ENCODE data around the gene ATG3. TPM values are rescaled to one million over a fixed set of nuclear protein-coding genes. Genes with fewer than 3 reads are reported as not detected.
"Not testable (repeated sequence)": the region's sequence is repeated elsewhere in the genome, so short reads cannot be mapped to it uniquely, and the experiment has no call there.

The ATG3 gene
- total RNA-seq, 3 donors from 2014 or later = 81.5 to 93.9 (median 88.8) TPM

- H3K4me1 Mint-ChIP-seq (ENCODE audit: low read depth) = peaks cover 7% of the 10 kb centered on the region
- H3K9me3 Mint-ChIP-seq = no peaks in the 10 kb centered on the region
- H3K36me3 Mint-ChIP-seq (ENCODE audit: insufficient read depth) = peaks cover 26% of the 10 kb centered on the region
- no peak for DNase-seq
- ATAC-seq = no peak
- no peaks in the 10 kb centered on the region for H3K27me3 Mint-ChIP-seq (ENCODE audit: low read depth)
- no peak overlapping the region for H3K4me3 Mint-ChIP-seq
Observed at GRCh38 chr3:112546216-112546759, 15.5 kb downstream of the ATG3 start.

DNA sequence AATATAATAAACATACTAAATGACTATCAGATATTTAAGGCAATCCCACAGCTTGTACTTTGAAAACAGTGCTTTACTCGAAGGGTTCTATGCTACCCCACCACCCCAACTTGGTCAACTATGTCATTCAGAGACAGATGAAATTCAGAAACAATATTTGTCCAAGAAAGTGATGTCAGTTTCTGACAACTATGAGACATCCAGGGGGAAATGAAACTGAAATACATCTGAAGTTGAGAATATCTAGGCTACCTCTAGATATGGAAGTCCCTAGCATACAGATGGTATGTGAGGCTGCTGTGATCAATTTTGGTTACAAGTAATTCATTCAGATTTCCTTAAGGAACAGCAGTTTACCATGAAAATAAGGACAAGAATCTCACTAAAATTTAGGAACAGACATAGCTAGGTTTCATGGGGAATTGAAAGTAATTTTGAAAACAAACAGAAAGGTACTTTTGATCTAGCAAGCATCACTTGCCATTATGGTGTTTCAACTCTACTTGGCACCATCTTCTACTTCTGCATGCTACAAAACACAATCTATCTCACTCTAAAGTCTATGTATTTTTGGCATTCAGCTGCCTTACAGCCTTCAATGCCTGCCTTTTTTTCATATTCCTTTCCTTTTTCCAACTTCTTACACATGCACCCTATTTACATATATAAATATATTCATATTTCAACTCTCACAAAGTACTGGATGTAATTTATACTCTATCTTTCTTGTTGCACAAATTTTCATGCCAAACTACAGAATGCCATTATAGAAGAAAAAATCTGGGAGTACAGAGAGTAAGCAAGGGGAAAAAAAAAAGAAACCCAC lies 21.7 kb downstream of the ATG3 start:
- ATAC-seq = peak; percentile 77 to 85
- Mint-ChIP-seq H3K4me3 (no peak overlapping the region), H3K4me1 (ENCODE audit: low read depth) (peaks cover 24% of the 10 kb centered on the region), H3K36me3 (ENCODE audit: insufficient read depth) (peaks cover 41% of the 10 kb centered on the region), H3K27me3 (ENCODE audit: low read depth) (no peaks in the 10 kb centered on the region), H3K9me3 (no peaks in the 10 kb centered on the region)
- no peak for DNase-seq

GRCh38 chr3:112531358-112531781 lies 30.4 kb downstream of the ATG3 start:
- peaks cover 31% of the 10 kb centered on the region for H3K36me3 Mint-ChIP-seq (ENCODE audit: insufficient read depth)
- no peak overlapping the region for H3K4me3 Mint-ChIP-seq
- peaks cover 4% of the 10 kb centered on the region for H3K4me1 Mint-ChIP-seq (ENCODE audit: low read depth)
- DNase-seq (no peak), ATAC-seq (no peak)
- H3K9me3 Mint-ChIP-seq = no peaks in the 10 kb centered on the region
- no peaks in the 10 kb centered on the region for H3K27me3 Mint-ChIP-seq (ENCODE audit: low read depth)

DNA sequence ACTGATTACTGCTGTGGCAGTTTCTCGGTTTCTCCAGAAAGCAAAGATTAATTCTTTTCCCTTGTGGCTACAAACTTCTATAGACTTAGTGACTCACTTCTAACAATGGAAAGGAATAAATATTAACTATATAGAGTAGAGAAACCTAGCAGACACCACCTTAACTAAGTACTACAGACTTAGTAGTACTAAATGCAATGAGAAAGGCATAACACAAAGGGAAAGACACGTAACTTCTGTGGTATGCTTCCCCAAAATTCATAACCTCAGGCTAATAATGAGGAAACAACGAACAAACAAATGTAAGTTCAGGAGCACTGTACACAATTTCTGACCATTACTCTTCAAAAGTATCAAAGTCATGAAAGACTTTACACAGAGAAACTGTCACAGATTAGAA lies 31.2 kb downstream of the ATG3 start:
- H3K4me3 Mint-ChIP-seq = no peak overlapping the region
- no peak for DNase-seq
- peaks cover 2% of the 10 kb centered on the region for H3K4me1 Mint-ChIP-seq (ENCODE audit: low read depth)
- ATAC-seq = no peak
- H3K9me3 Mint-ChIP-seq = no peaks in the 10 kb centered on the region
- H3K27me3 Mint-ChIP-seq (ENCODE audit: low read depth) = no peaks in the 10 kb centered on the region
- H3K36me3 Mint-ChIP-seq (ENCODE audit: insufficient read depth) = peaks cover 27% of the 10 kb centered on the region

- H3K36me3 Mint-ChIP-seq (ENCODE audit: insufficient read depth) = peaks cover 11% of the 10 kb centered on the region
- DNase-seq; H3K27me3 Mint-ChIP-seq (ENCODE audit: low read depth); ATAC-seq; H3K9me3 Mint-ChIP-seq; H3K4me3 Mint-ChIP-seq: not testable (repeated sequence)
- H3K4me1 Mint-ChIP-seq (ENCODE audit: low read depth) = peaks cover 10% of the 10 kb centered on the region
Observed at GRCh38 chr3:112524127-112524526, 37.6 kb downstream of the ATG3 start.

DNA sequence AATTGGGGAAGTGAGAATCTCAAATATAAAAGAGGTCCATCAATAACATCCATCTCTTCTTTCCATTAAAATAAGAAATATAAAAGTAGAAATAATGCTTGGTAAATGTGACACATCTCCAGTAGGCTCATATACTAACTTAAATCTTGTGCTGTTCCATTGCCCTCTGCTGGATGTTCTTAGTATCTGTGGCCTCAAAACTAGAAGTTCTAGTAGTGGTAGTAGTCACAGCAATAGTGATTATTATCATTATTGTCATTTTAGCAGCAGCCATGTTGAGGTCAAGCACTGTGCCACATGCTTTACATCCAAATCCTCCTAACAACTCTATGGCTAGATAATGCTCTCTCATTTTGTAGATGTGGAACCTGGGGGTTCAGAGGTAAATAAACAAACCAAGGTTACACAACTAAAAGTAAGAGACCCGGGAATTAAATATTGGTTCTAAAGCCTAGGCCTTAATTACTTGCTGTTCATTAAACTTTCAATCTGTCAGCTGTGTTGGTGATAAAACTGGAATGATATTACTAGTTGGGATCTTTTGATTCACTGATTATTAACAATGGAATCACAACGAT lies 42.2 kb downstream of the ATG3 start:
- H3K9me3 Mint-ChIP-seq = no peaks in the 10 kb centered on the region
- peaks cover 22% of the 10 kb centered on the region for H3K4me1 Mint-ChIP-seq (ENCODE audit: low read depth)
- no peak overlapping the region for H3K4me3 Mint-ChIP-seq
- DNase-seq (no peak), ATAC-seq (peak; percentile 79)
- no peaks in the 10 kb centered on the region for H3K27me3 Mint-ChIP-seq (ENCODE audit: low read depth)
- peaks cover 7% of the 10 kb centered on the region for H3K36me3 Mint-ChIP-seq (ENCODE audit: insufficient read depth)

GRCh38 chr3:112518970-112519369 lies 42.8 kb downstream of the ATG3 start:
- not testable (repeated sequence) for DNase-seq; H3K4me3 Mint-ChIP-seq; H3K36me3 Mint-ChIP-seq (ENCODE audit: insufficient read depth); H3K9me3 Mint-ChIP-seq; H3K27me3 Mint-ChIP-seq (ENCODE audit: low read depth)
- peaks cover 22% of the 10 kb centered on the region for H3K4me1 Mint-ChIP-seq (ENCODE audit: low read depth)
- peak; percentile 73 to 76 for ATAC-seq

DNA sequence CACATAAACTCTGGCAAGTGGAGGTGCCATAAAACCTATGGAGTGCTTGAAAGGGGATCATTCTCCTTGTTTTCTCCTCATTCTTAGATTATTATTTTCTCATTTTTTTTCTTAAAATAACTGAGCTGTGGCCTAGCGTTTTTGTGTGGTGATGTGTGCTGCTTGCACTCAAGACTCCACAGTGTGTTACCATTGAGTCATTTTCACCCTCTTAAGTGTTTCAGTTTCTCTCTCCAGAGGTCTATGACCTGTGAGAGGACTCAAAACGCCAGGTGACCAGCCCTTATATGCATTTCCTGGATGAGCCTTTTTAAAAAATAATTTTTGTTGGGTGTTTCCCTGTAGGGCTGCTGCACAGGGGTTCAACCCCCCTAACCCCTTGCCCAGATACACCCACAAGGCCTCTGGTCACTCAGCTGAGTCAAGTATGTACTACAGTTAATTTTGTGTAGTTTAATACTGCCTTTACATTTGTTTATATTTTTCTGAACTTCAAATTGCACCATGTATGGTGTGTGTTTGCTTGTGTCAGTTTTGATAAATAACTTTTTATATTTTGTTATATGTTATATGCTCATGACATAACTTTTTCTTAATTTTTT lies 47.1 kb downstream of the ATG3 start:
- no peak overlapping the region for H3K4me3 Mint-ChIP-seq
- H3K9me3 Mint-ChIP-seq = peaks cover 4% of the 10 kb centered on the region
- peaks cover 22% of the 10 kb centered on the region for H3K4me1 Mint-ChIP-seq (ENCODE audit: low read depth)
- H3K27me3 Mint-ChIP-seq (ENCODE audit: low read depth) = no peaks in the 10 kb centered on the region
- ATAC-seq = peak; percentile 82 to 88
- DNase-seq = no peak
- peaks cover 1% of the 10 kb centered on the region for H3K36me3 Mint-ChIP-seq (ENCODE audit: insufficient read depth)

GRCh38 chr3:112512320-112512719 lies 49.4 kb downstream of the ATG3 start:
- peaks cover 4% of the 10 kb centered on the region for H3K9me3 Mint-ChIP-seq
- H3K4me1 Mint-ChIP-seq (ENCODE audit: low read depth) = peaks cover 10% of the 10 kb centered on the region

GRCh38 chr3:112508860-112509259 lies 52.9 kb downstream of the ATG3 start:
- Mint-ChIP-seq H3K36me3 (ENCODE audit: insufficient read depth) (peaks cover 1% of the 10 kb centered on the region), H3K9me3 (peaks cover 4% of the 10 kb centered on the region), H3K4me3 (no peak overlapping the region), H3K4me1 (ENCODE audit: low read depth) (peaks cover 13% of the 10 kb centered on the region), H3K27me3 (ENCODE audit: low read depth) (no peaks in the 10 kb centered on the region)
- DNase-seq (no peak), ATAC-seq (no peak)

More at GRCh38 chr3:112512320-112512719, 49.4 kb downstream of the ATG3 start:
- Mint-ChIP-seq H3K36me3 (ENCODE audit: insufficient read depth) (peaks cover 1% of the 10 kb centered on the region), H3K4me3 (no peak overlapping the region), H3K27me3 (ENCODE audit: low read depth) (no peaks in the 10 kb centered on the region)
- DNase-seq (no peak), ATAC-seq (no peak)

DNA sequence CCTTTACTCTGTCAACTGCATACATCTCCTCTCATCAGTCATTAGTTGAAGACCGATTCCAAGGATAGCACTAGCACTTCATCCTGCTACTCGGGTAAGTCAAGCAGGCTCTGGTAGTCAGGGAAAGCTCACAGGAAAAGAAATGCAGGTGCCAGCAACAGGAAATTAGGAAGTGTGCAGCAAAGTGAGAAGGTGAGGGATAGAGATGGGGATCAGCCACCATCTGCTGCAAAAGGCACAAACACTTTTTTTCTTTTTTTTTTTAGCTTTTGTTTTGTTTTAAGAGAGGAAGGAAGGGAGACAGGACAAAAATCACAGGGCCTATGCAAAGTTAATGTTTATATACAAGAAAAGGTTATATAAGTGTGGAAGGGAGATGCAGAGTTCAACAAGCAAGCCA lies 53.5 kb downstream of the ATG3 start:
- ATAC-seq (no peak), DNase-seq (no peak)
- Mint-ChIP-seq H3K27me3 (ENCODE audit: low read depth) (no peaks in the 10 kb centered on the region), H3K4me3 (no peak overlapping the region), H3K36me3 (ENCODE audit: insufficient read depth) (peaks cover 1% of the 10 kb centered on the region), H3K4me1 (ENCODE audit: low read depth) (peaks cover 18% of the 10 kb centered on the region), H3K9me3 (peaks cover 4% of the 10 kb centered on the region)

DNA sequence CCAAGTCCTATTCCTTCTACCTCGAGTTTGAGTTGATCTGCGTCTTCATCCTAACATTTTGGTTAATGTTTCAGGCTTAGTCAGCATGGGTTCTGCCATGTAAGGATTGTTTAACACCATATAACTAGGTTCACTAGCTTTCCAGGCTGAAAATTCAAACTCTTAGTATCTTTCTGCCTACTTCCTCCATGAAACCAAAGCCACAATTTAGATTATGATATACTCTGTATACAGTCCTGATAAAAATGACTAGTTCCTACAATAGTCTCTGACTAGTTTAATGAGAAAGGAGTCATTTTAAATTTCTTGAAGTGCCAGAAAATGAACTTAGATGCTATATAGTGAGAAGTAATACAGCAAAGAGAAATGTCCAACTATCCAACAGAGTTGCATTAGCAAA lies 55.9 kb downstream of the ATG3 start:
- Mint-ChIP-seq H3K9me3 (no peaks in the 10 kb centered on the region), H3K4me1 (ENCODE audit: low read depth) (peaks cover 20% of the 10 kb centered on the region), H3K36me3 (ENCODE audit: insufficient read depth) (no peaks in the 10 kb centered on the region), H3K4me3 (no peak overlapping the region), H3K27me3 (ENCODE audit: low read depth) (no peaks in the 10 kb centered on the region)
- ATAC-seq (peak; percentile 23 to 35), DNase-seq (no peak)

DNA sequence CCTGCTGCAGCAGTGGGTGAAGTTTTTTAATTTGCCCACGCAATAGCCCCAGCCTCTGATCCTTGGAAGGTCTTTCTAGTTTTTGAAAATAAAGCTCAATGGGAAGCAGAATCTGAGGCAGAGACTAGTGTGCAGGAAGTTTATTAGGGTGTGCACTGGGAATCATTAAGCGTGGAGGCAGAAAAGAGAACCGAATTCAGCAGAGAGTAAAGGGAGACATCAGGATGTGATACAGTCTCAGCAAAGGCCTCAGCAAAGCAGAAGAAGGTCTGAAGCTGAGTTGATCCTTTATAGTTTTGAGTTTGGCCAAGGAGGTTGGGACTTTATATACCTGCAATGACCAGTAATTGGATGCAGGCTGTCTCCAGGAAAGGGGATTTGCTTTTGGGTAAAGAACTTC lies 57.6 kb downstream of the ATG3 start:
- Mint-ChIP-seq H3K27me3 (ENCODE audit: low read depth) (no peaks in the 10 kb centered on the region), H3K4me1 (ENCODE audit: low read depth) (peaks cover 37% of the 10 kb centered on the region), H3K9me3 (no peaks in the 10 kb centered on the region), H3K4me3 (no peak overlapping the region), H3K36me3 (ENCODE audit: insufficient read depth) (no peaks in the 10 kb centered on the region)
- no peak for DNase-seq
- ATAC-seq = no peak

DNA sequence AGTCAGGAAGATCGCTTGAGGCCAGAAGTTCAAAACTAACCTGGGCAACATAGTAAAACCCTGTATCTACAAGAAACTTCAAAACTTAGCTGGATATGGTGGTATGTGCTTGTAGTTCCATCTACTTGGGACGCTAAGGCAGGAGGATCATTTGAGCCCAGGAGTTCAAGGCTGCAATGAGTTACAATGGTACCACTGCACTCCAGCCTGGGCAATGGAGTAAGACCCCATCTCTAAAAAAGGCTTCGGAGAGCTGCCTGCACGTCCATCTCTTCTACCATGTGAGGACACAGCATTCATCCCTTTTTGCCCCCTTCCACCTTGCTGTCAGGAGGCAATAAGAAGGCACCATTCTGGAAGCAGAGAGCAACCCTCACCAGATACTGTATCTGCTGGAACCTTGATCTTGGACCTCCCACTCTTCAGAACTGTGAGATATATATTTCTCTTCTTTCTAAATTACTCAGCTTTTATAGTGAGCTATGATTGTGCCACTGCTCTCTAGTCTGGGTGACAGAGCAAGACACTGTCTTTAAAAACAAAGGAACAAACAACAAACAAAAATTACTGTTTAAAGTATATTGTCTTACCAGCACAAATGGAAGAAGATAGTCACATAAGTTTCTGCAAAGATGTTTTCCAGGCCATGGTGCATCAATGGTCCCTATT lies 58.3 kb downstream of the ATG3 start:
- ATAC-seq = peak in 1 of 2 donors; percentile 46
- H3K4me1 Mint-ChIP-seq (ENCODE audit: low read depth) = peaks cover 40% of the 10 kb centered on the region
- no peaks in the 10 kb centered on the region for H3K36me3 Mint-ChIP-seq (ENCODE audit: insufficient read depth)
- H3K9me3 Mint-ChIP-seq = no peaks in the 10 kb centered on the region
- H3K4me3 Mint-ChIP-seq = no peak overlapping the region
- no peaks in the 10 kb centered on the region for H3K27me3 Mint-ChIP-seq (ENCODE audit: low read depth)
- DNase-seq = no peak

All from activated T-cell treated with anti-CD3 and anti-CD28 coated beads, Interleukin-2, amount 50 U/mL, for 4 hours (primary cell).